GM18873 (cell line): ENCODE results near the gene SLC25A21.

Experiments
- ATAC-seq: cut with Tn5 transposase; IDR thresholded peaks from one replicate; pipeline ENCODE4 v1.9.1; 2021; ENCODE audit warnings: mild to moderate bottlenecking, moderate library complexity, moderate number of reproducible peaks; ENCODE audit not compliant: unreplicated experiment, low FRiP score

Gene SLC25A21

GRCh38 chr14:36682338-36682737 is 490.1 kb downstream of the SLC25A21 start:
- ATAC-seq, result no peak

- no peak for ATAC-seq
Measured at GRCh38 chr14:36676236-36676635, 496.2 kb downstream of the SLC25A21 start.

GRCh38 chr14:36675581-36675980 is 496.8 kb downstream of the SLC25A21 start:
- ATAC-seq, result no peak

GRCh38 chr14:36674659-36675058 is 497.7 kb downstream of the SLC25A21 start:
- no peak for ATAC-seq

- ATAC-seq, result no peak
Measured at GRCh38 chr14:36672095-36672494, 500.3 kb downstream of the SLC25A21 start.

GRCh38 chr14:36671149-36671548 is 501.3 kb downstream of the SLC25A21 start:
- ATAC-seq, result no peak

- no peak for ATAC-seq
Measured at GRCh38 chr14:36667679-36668078, 504.7 kb downstream of the SLC25A21 start.

GRCh38 chr14:36666416-36667206 is 505.8 kb downstream of the SLC25A21 start:
- no peak for ATAC-seq

GRCh38 chr14:36665887-36666415 is 506.5 kb downstream of the SLC25A21 start:
- ATAC-seq, result no peak

- no peak for ATAC-seq
Measured at GRCh38 chr14:36664322-36665193, 507.8 kb downstream of the SLC25A21 start.

- no peak for ATAC-seq
Measured at GRCh38 chr14:36663404-36664321, 508.7 kb downstream of the SLC25A21 start.

- ATAC-seq, result no peak
Measured at GRCh38 chr14:36662543-36663403, 509.6 kb downstream of the SLC25A21 start.

- ATAC-seq, result no peak
Measured at GRCh38 chr14:36662258-36662542, 510.2 kb downstream of the SLC25A21 start.

GRCh38 chr14:36661506-36662257 is 510.7 kb downstream of the SLC25A21 start, which contains the start of gene PAX9:
Gene PAX9 (plus strand): TSS chr14:36661860. CDS start chr14:36662090, 230 bp downstream.
- no peak for ATAC-seq

- no peak for ATAC-seq
Measured at GRCh38 chr14:36660736-36661505, 511.5 kb downstream of the SLC25A21 start.

- ATAC-seq, result no peak
Measured at GRCh38 chr14:36659822-36660735, 512.3 kb downstream of the SLC25A21 start.
